Measurements from ENCODE around the gene IQCK.
A peak's percentile ranks its signal among the peaks of the same experiment; 100 is the strongest.

Gene IQCK

GRCh38 chr16:19899605-19899955, 181.5 kb downstream of the IQCK start:
- Histone ChIP-seq H3K36me3 (ENCODE audit: control insufficient read depth, insufficient read depth, low read length, severe bottlenecking) (no peaks in the 10 kb centered on the region), H3K27me3 (replicated peaks; ENCODE audit: control insufficient read depth, insufficient read depth, low read length) (peaks cover 31% of the 10 kb centered on the region), H3K9ac (ENCODE audit: low read length) (no peak overlapping the region), H3K4me1 (ENCODE audit: control insufficient read depth, insufficient read depth, low read length) (no peaks in the 10 kb centered on the region), H3K4me3 (ENCODE audit: low read length) (no peak overlapping the region), H3K9me3 (ENCODE audit: control insufficient read depth, low read length) (no peaks in the 10 kb centered on the region)
- DNase-seq (ENCODE audit: low read depth) = no peak

DNA sequence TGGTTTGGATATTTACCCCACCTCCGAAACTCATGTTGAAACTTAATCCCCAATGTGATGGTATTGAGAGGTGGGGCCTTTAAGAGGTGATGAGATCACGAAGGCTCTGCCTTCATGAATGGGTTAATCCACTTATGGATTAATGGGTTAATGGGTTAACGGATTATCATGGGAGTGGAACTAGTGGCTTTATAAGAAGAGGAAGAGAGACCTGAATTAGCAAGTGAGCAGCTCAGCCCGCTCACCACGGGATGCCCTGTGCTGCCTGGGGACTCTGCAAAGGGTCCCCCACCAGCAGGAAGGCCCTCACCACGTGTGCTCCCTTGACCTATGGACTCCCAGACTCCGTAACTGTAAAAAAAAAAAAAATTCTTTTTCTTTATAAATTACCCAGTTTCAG, 183.1 kb downstream of the IQCK start:
- no peaks in the 10 kb centered on the region for H3K9me3 ChIP-seq (ENCODE audit: control insufficient read depth, low read length)
- DNase-seq (ENCODE audit: low read depth) = no peak
- no peak overlapping the region for H3K4me3 ChIP-seq (ENCODE audit: low read length)
- no peaks in the 10 kb centered on the region for H3K4me1 ChIP-seq (ENCODE audit: control insufficient read depth, insufficient read depth, low read length)
- H3K27me3 ChIP-seq (replicated peaks; ENCODE audit: control insufficient read depth, insufficient read depth, low read length) = peaks cover 36% of the 10 kb centered on the region
- no peak overlapping the region for H3K9ac ChIP-seq (ENCODE audit: low read length)
- no peaks in the 10 kb centered on the region for H3K36me3 ChIP-seq (ENCODE audit: control insufficient read depth, insufficient read depth, low read length, severe bottlenecking)

DNA sequence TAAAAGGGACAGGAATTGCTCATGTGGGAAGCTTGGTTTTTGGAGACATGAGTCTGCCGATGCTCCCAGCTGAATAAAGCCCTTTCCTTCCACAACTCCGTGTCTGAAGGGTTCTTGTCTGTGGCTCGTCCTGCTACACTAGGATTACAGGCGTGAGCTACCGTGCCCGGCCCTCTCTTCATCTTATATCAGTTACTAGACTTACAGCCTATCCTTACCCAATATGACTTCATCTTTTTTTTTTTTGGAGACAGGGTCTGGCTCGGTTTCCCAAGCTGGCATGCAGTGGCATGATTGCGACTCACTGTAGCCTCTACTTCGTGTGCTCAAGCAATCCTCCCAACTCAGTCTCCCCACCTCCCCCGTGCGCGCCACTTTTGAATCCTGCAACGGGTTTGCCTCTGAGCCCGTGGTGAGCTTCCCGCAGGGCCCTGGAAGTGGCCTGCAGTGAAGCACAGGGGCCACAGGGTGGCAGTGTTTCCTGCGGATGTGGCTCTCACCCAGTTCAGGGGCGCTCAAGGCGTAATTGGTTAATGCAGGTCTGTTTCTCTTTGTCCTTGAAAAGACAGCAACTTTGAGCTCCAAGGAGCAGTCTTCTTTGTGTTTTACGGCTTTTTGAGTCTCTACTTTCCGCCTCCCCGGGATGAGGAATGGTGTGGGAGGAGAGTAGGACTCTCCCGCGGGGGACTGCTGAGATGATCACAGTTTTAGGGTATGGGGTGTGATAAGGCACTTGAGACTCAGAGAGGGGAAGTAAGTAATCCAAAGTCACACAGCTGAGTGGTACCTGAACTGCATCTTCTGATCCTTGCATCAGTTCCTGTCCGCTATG, 189.3 kb downstream of the IQCK start:
- Histone ChIP-seq H3K4me3 (ENCODE audit: low read length) (no peak overlapping the region), H3K4me1 (ENCODE audit: control insufficient read depth, insufficient read depth, low read length) (no peaks in the 10 kb centered on the region), H3K9me3 (ENCODE audit: control insufficient read depth, low read length) (no peaks in the 10 kb centered on the region), H3K36me3 (ENCODE audit: control insufficient read depth, insufficient read depth, low read length, severe bottlenecking) (no peaks in the 10 kb centered on the region), H3K9ac (ENCODE audit: low read length) (no peak overlapping the region), H3K27me3 (replicated peaks; ENCODE audit: control insufficient read depth, insufficient read depth, low read length) (peaks cover 30% of the 10 kb centered on the region)
- peak; percentile 84 for DNase-seq (ENCODE audit: low read depth)
